HepG2 (cell line): ENCODE data around the gene GEMIN8. TPM values are rescaled to one million over a fixed set of nuclear protein-coding genes. Genes with fewer than 3 reads are reported as not detected.

ENCODE experiments used
- BHLHE40 ChIP-seq: IDR thresholded peaks from 2 replicates; pipeline ENCODE4 v1.6.1; 2011; ENCODE audit warnings: low read length, improper control_type of control experiment
- CAMTA2 ChIP-seq: sonication (generic); formaldehyde crosslinking; IDR thresholded peaks from 2 replicates; pipeline ENCODE4 v1.4.0; 2020; ENCODE audit warnings: mild to moderate bottlenecking, missing genetic modification reagents, borderline replicate concordance
- FOXA3 ChIP-seq: IDR thresholded peaks from 2 replicates; pipeline ENCODE4 v1.6.1; 2016; ENCODE audit warnings: missing genetic modification reagents, missing compliant biosample characterization
- GABPA ChIP-seq, 2 experiments: IDR thresholded peaks; 2 replicates each; pipeline ENCODE4 v1.6.1; 2011 to 2016; ENCODE audit warnings: low read depth in 2 of 2, low read length in 1 of 2, missing biosample characterization in 1 of 2, missing genetic modification characterization in 1 of 2
- GABPB1 ChIP-seq: IDR thresholded peaks from 2 replicates; pipeline ENCODE4 v1.6.1; 2016; ENCODE audit warnings: mild to moderate bottlenecking, missing genetic modification reagents, moderate library complexity, missing compliant biosample characterization
- IKZF1 ChIP-seq: fragments of 450-650 bp; IDR thresholded peaks from 2 replicates; pipeline ENCODE4 v1.7.1; 2016
- MAFF ChIP-seq: IDR thresholded peaks from 2 replicates; pipeline ENCODE4 v1.6.1; 2011; ENCODE audit warnings: low read depth, low read length, improper control_type of control experiment
- MAFG ChIP-seq: sonication (generic); formaldehyde crosslinking; IDR thresholded peaks from 2 replicates; pipeline ENCODE4 v1.5.1; 2020; ENCODE audit warnings: mild to moderate bottlenecking, missing genetic modification reagents
- MAZ ChIP-seq, 2 experiments: sonication (generic) in 1 of 2; formaldehyde crosslinking in 1 of 2; IDR thresholded peaks; 2 replicates each; pipeline versions ENCODE4 v1.5.0 to v1.6.1; 2012 to 2020; ENCODE audit warnings: low read depth in 2 of 2, mild to moderate bottlenecking in 2 of 2, borderline replicate concordance in 1 of 2, improper control_type of control experiment in 1 of 2, low read length in 1 of 2, missing genetic modification reagents in 1 of 2, moderate library complexity in 1 of 2
- MTF1 ChIP-seq: sonication (generic); formaldehyde crosslinking; IDR thresholded peaks from 2 replicates; pipeline ENCODE4 v1.5.0; 2020; ENCODE audit warnings: missing genetic modification reagents
- MTF2 ChIP-seq: sonication (generic); formaldehyde crosslinking; IDR thresholded peaks from 2 replicates; pipeline ENCODE4 v1.5.0; 2020; ENCODE audit warnings: missing genetic modification reagents, borderline replicate concordance
- MYC ChIP-seq: sonication (generic); formaldehyde crosslinking; IDR thresholded peaks from 2 replicates; pipeline ENCODE4 v1.9.0; 2021; ENCODE audit warnings: missing genetic modification reagents, borderline replicate concordance
- NR2F6 ChIP-seq, 2 experiments: IDR thresholded peaks; 2 replicates each; pipeline ENCODE4 v1.6.1; 2016; ENCODE audit warnings: antibody characterized with exemption in 1 of 2, mild to moderate bottlenecking in 1 of 2
- TOE1 ChIP-seq: sonication (generic); formaldehyde crosslinking; IDR thresholded peaks from 2 replicates; pipeline ENCODE4 v1.4.0; 2020; ENCODE audit warnings: mild to moderate bottlenecking, missing genetic modification reagents
- ZNF383 ChIP-seq: sonication (generic); formaldehyde crosslinking; IDR thresholded peaks from 2 replicates; pipeline ENCODE4 v1.4.0; 2020; ENCODE audit warnings: missing genetic modification reagents, mild to moderate bottlenecking, borderline replicate concordance
- ZNF546 ChIP-seq: sonication (generic); formaldehyde crosslinking; conservative IDR thresholded peaks from 2 replicates; pipeline ENCODE4 v1.8.1; 2023; ENCODE audit warnings: mild to moderate bottlenecking, missing genetic modification reagents
- ZNF549 ChIP-seq: sonication (generic); formaldehyde crosslinking; IDR thresholded peaks from 2 replicates; pipeline ENCODE4 v1.5.0; 2020; ENCODE audit warnings: missing genetic modification reagents
- ZNF768 ChIP-seq: sonication (generic); formaldehyde crosslinking; IDR thresholded peaks from 2 replicates; pipeline ENCODE4 v1.4.0; 2020; ENCODE audit warnings: missing genetic modification reagents
- ZNF788 ChIP-seq: sonication (generic); formaldehyde crosslinking; IDR thresholded peaks from 2 replicates; pipeline ENCODE4 v1.5.0; 2020; ENCODE audit warnings: mild to moderate bottlenecking, missing genetic modification reagents, borderline replicate concordance
- polyA plus RNA-seq, 8 experiments: library from polyadenylated mRNA; depleted of rRNA in 3 of 8; stranded (reverse) in 7 of 8; unstranded in 1 of 8; fragments of >200 nt; fragmentation: Illumina TruSeq in 4 of 8; extraction: Trizol in 4 of 8; gene quantifications; 2 replicates each; pipeline versions ENCODE4 v1.2.1 to v1.2.3, GENCODE V29; 2011 to 2016; ENCODE audit warnings: low read depth in 4 of 8, missing spikeins in 1 of 8, mixed read lengths in 1 of 8; ENCODE audit not compliant: insufficient read depth in 1 of 8
- total RNA-seq, 5 experiments: library from RNA; depleted of rRNA; stranded (reverse); fragments of >200 nt; fragmentation: Illumina TruSeq; extraction: Trizol; gene quantifications; 2 replicates each; pipeline ENCODE4 v1.2.3, GENCODE V29; 2016; ENCODE audit warnings: low read depth in 1 of 5
- TF ChIP-seq, protein P1 (sequence below), 2 experiments: sonication (generic) in 1 of 2; formaldehyde crosslinking in 1 of 2; IDR thresholded peaks; 2 replicates each; pipeline versions ENCODE4 v1.4.0 to v1.6.1; 2016 to 2020; ENCODE audit warnings: borderline replicate concordance in 1 of 2, low read depth in 1 of 2, mild to moderate bottlenecking in 1 of 2, missing genetic modification reagents in 1 of 2
- TF ChIP-seq, protein P2 (sequence below): sonication (generic); formaldehyde crosslinking; IDR thresholded peaks from 2 replicates; pipeline ENCODE4 v1.5.1; 2020; ENCODE audit warnings: missing genetic modification reagents, mild to moderate bottlenecking, borderline replicate concordance
- TF ChIP-seq, protein P3 (sequence below): sonication (generic); formaldehyde crosslinking; IDR thresholded peaks from 2 replicates; pipeline ENCODE4 v1.4.0; 2020; ENCODE audit warnings: missing genetic modification reagents, mild to moderate bottlenecking, borderline replicate concordance

The GEMIN8 gene
- total and polyA plus RNA-seq, 2 of the 13 experiments (the other 11 are each of a cell fraction or from before 2014, with no cell fraction given): 9.7 to 23.7 TPM

DNA sequence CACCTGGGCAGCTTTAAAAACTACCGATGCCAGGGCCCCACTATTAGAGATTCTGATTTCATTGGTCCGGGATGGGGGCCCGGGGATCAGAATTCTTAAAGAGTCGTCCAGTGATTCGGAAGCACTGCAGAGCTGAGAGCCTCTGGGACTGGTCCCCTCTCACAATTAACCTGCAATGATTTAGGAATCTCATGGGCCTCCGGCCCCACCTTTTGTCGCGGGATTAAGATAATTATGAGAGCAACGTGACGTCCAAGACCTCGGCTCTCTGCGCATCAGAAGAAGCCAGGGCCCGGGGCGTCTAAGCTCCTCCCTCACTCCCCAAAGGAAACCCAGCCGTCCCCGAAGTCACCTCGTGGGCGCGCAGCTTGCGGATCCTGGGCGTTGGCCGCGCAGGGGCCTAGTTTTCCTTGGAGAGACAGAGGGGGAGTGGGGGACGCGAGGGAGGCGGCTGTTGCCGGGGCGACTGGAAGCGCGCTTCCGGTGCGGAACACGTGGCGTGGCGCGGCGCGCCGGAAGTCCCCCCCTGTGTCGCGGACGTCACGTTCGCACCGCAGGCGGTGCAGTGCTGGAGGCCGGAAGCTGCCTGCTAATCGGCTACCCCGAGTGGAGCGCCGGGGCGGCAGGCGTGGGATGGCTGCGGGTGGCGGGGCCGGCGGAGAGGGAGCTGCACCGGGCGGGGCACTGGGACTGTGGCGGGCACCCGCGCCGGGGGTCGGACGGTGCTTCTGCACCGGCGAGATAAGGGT is at the start of gene GEMIN8 (continued):
- TF ChIP-seq GABPA (IDR thresholded peaks at IDR 0.05; ENCODE audit: low read depth, low read length) (peak; percentile 97), GABPA (CRISPR knock-in tag; IDR thresholded peaks at IDR 0.05; ENCODE audit: low read depth) (peak; percentile 91), MYC (peak; percentile 96), MAFF (no peak), ZNF383 (CRISPR knock-in tag) (no peak), ZNF549 (CRISPR knock-in tag) (no peak), ZNF546 (CRISPR knock-in tag) (no peak), MTF1 (CRISPR knock-in tag) (no peak), MAZ (IDR thresholded peaks at IDR 0.05; ENCODE audit: borderline replicate concordance, low read depth, low read length) (peak; percentile 62; the same call in 1 of the 2 replicates), MAZ (CRISPR knock-in tag; IDR thresholded peaks at IDR 0.05; ENCODE audit: low read depth) (peak; percentile 67), ZNF768 (CRISPR knock-in tag) (peak; percentile 30; the same call in 1 of the 2 replicates), NR2F6 (IDR thresholded peaks at IDR 0.05) (no peak), NR2F6 (CRISPR knock-in tag; IDR thresholded peaks at IDR 0.05) (no peak), IKZF1 (no peak), MTF2 (CRISPR knock-in tag) (no peak), GABPB1 (peak; percentile 98), ZNF788 (CRISPR knock-in tag) (peak; percentile 73; the same call in 1 of the 2 replicates), CAMTA2 (no peak), MAFG (CRISPR knock-in tag) (no peak), BHLHE40 (peak; percentile 64), FOXA3 (CRISPR knock-in tag) (no peak; the same call in 1 of the 2 replicates), TOE1 (CRISPR knock-in tag) (no peak)
- TF ChIP-seq, protein P1, sequence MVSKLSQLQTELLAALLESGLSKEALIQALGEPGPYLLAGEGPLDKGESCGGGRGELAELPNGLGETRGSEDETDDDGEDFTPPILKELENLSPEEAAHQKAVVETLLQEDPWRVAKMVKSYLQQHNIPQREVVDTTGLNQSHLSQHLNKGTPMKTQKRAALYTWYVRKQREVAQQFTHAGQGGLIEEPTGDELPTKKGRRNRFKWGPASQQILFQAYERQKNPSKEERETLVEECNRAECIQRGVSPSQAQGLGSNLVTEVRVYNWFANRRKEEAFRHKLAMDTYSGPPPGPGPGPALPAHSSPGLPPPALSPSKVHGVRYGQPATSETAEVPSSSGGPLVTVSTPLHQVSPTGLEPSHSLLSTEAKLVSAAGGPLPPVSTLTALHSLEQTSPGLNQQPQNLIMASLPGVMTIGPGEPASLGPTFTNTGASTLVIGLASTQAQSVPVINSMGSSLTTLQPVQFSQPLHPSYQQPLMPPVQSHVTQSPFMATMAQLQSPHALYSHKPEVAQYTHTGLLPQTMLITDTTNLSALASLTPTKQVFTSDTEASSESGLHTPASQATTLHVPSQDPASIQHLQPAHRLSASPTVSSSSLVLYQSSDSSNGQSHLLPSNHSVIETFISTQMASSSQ (IDR thresholded peaks at IDR 0.05; ENCODE audit: low read depth): no peak
- TF ChIP-seq, protein P1 (CRISPR knock-in tag; IDR thresholded peaks at IDR 0.05; ENCODE audit: borderline replicate concordance): peak; percentile 50; the same call in 1 of the 2 replicates
- TF ChIP-seq, protein P2, sequence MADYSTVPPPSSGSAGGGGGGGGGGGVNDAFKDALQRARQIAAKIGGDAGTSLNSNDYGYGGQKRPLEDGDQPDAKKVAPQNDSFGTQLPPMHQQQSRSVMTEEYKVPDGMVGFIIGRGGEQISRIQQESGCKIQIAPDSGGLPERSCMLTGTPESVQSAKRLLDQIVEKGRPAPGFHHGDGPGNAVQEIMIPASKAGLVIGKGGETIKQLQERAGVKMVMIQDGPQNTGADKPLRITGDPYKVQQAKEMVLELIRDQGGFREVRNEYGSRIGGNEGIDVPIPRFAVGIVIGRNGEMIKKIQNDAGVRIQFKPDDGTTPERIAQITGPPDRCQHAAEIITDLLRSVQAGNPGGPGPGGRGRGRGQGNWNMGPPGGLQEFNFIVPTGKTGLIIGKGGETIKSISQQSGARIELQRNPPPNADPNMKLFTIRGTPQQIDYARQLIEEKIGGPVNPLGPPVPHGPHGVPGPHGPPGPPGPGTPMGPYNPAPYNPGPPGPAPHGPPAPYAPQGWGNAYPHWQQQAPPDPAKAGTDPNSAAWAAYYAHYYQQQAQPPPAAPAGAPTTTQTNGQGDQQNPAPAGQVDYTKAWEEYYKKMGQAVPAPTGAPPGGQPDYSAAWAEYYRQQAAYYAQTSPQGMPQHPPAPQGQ (CRISPR knock-in tag): no peak
- TF ChIP-seq, protein P3, sequence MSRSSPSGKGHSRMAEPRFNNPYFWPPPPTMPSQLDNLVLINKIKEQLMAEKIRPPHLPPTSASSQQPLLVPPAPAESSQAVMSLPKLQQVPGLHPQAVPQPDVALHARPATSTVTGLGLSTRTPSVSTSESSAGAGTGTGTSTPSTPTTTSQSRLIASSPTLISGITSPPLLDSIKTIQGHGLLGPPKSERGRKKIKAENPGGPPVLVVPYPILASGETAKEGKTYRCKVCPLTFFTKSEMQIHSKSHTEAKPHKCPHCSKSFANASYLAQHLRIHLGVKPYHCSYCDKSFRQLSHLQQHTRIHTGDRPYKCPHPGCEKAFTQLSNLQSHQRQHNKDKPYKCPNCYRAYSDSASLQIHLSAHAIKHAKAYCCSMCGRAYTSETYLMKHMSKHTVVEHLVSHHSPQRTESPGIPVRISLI (CRISPR knock-in tag): no peak
